Hepatocyte (in vitro differentiated cells): ENCODE data around the gene GNAO1.

Experiments
- EZH2 ChIP-seq: fragments of 200-600 bp; sonication (generic); IDR thresholded peaks from 2 replicates; pipeline ENCODE4 v1.6.1; 2016; ENCODE audit warnings: antibody characterized with exemption, mild to moderate bottlenecking, borderline replicate concordance
- EZH2phosphoT487 ChIP-seq: fragments of 200-600 bp; sonication (generic); IDR thresholded peaks from one replicate; pipeline ENCODE4 v1.6.1; 2018; ENCODE audit warnings: antibody characterized with exemption, mild to moderate bottlenecking, low read depth, moderate library complexity; ENCODE audit not compliant: unreplicated experiment, severe bottlenecking
- TF ChIP-seq, protein P1 (sequence below): fragments of 200-600 bp; sonication (generic); IDR thresholded peaks from 2 replicates; pipeline ENCODE4 v1.5.1; 2016; ENCODE audit warnings: antibody characterized with exemption, mild to moderate bottlenecking; ENCODE audit not compliant: poor library complexity

DNA sequence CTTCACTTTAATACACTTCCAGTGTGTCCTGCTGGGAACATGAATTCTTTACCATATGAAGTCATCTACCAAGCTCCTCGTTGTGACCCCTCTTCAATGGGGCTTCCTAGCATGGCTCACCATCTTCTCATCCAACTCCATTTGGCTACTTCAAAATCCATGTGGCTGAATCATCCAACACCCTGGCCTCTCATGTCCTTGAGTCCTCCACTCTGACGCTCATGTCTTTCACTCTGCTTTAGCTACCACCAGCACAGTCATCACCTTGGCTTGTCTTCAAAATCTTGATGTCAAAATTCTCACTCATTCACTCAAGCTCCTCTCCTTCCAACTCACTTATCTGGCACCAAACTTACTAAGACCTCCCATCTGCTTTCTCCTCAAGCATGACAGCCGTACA lies 198.3 kb downstream of the GNAO1 start:
- TF ChIP-seq, protein P1, sequence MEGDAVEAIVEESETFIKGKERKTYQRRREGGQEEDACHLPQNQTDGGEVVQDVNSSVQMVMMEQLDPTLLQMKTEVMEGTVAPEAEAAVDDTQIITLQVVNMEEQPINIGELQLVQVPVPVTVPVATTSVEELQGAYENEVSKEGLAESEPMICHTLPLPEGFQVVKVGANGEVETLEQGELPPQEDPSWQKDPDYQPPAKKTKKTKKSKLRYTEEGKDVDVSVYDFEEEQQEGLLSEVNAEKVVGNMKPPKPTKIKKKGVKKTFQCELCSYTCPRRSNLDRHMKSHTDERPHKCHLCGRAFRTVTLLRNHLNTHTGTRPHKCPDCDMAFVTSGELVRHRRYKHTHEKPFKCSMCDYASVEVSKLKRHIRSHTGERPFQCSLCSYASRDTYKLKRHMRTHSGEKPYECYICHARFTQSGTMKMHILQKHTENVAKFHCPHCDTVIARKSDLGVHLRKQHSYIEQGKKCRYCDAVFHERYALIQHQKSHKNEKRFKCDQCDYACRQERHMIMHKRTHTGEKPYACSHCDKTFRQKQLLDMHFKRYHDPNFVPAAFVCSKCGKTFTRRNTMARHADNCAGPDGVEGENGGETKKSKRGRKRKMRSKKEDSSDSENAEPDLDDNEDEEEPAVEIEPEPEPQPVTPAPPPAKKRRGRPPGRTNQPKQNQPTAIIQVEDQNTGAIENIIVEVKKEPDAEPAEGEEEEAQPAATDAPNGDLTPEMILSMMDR: no peak
- TF ChIP-seq EZH2 (no peak), EZH2phosphoT487 (no peak)
